Adrenal gland (tissue), 5 donors: Measurements from ENCODE around the gene MAGT1.

Experiments used
- POLR2A ChIP-seq, 2 donors: fragments of 450-650 bp; IDR thresholded peaks; one replicate each; pipeline ENCODE4 v1.6.1; 2017; ENCODE audit warnings: antibody characterized with exemption in 2 of 2, mild to moderate bottlenecking in 2 of 2, moderate library complexity in 1 of 2
- TF ChIP-seq, protein P1 (sequence below), 6 experiments: fragments of 450-650 bp in 4 of 6; fragments of 200-600 bp in 2 of 6; sonication (generic) in 1 of 6; IDR thresholded peaks; 1 replicate in 5 of 6; 2 replicates in 1 of 6; pipeline versions ENCODE4 v1.5.1 to v1.8.0; 2016 to 2021; ENCODE audit warnings: antibody characterized with exemption in 6 of 6, mild to moderate bottlenecking in 2 of 6, moderate library complexity in 1 of 6
- donor health status: DM: no; HTN: no; CAD: no.

- TF ChIP-seq, protein P1, sequence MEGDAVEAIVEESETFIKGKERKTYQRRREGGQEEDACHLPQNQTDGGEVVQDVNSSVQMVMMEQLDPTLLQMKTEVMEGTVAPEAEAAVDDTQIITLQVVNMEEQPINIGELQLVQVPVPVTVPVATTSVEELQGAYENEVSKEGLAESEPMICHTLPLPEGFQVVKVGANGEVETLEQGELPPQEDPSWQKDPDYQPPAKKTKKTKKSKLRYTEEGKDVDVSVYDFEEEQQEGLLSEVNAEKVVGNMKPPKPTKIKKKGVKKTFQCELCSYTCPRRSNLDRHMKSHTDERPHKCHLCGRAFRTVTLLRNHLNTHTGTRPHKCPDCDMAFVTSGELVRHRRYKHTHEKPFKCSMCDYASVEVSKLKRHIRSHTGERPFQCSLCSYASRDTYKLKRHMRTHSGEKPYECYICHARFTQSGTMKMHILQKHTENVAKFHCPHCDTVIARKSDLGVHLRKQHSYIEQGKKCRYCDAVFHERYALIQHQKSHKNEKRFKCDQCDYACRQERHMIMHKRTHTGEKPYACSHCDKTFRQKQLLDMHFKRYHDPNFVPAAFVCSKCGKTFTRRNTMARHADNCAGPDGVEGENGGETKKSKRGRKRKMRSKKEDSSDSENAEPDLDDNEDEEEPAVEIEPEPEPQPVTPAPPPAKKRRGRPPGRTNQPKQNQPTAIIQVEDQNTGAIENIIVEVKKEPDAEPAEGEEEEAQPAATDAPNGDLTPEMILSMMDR (IDR thresholded peaks at IDR 0.05): no peak
- no peak for TF ChIP-seq POLR2A (IDR thresholded peaks at IDR 0.05)
Measured at GRCh38 chrX:77786365-77786680, 108.9 kb downstream of the MAGT1 start.
